Endothelial cell of umbilical vein (primary cell): Measurements from ENCODE around the gene SGK1. TPM values are rescaled to one million over a fixed set of nuclear protein-coding genes. Genes with fewer than 3 reads are reported as not detected.
"Not testable (repeated sequence)": the region's sequence is repeated elsewhere in the genome, so short reads cannot be mapped to it uniquely, and the experiment has no call there.

Experiments used
- BruUV-seq: library from RNA; stranded (reverse); fragments of 400-500 nt; replicated peaks from 2 replicates; lab custom pipeline; 2021; lab: Mats Ljungman, UMichigan
- CTCF ChIA-PET: fragments of 300-600, 350-600 bp; sonication (Branson Sonifier 250); formaldehyde crosslinking; loops from one replicate; lab custom pipeline; 2021; ENCODE audit warnings: antibody characterized with exemption, inconsistent platforms; lab: Charles Lee
- POLR2A ChIA-PET: fragments of 300-600, 350-600 bp; sonication (Branson Sonifier 250); formaldehyde crosslinking; loops from one replicate; lab custom pipeline; 2021; ENCODE audit warnings: antibody characterized with exemption, inconsistent platforms; lab: Charles Lee
- DNase-seq: peaks from one replicate; pipeline ENCODE4 v3.0.0-alpha.2; 2011; ENCODE audit warnings: low read depth, low spot score
- FAIRE-seq: peaks from 2 replicates; lab custom pipeline; 2011; peaks lifted over from hg19 to GRCh38; lab: Jason Lieb, UNC
- H2AFZ ChIP-seq: 2 replicates; pipeline ENCODE4 v1.6.0; 2012; ENCODE audit warnings: low read depth, low read length, control low read depth, inconsistent platforms
- H3K27ac ChIP-seq: 2 replicates; pipeline ENCODE4 v1.5.1; 2011; ENCODE audit warnings: low read depth, mild to moderate bottlenecking, control low read depth, low read length, moderate library complexity; ENCODE audit not compliant: insufficient read depth
- H3K27me3 ChIP-seq, 2 experiments: 2 replicates each; pipeline versions ENCODE4 v1.6.0 to v1.6.1; 2011; ENCODE audit warnings: low read length in 2 of 2, mixed read lengths in 1 of 2; ENCODE audit not compliant: control insufficient read depth in 2 of 2, insufficient read depth in 2 of 2
- H3K36me3 ChIP-seq, 2 experiments: 2 replicates in 1 of 2; 3 replicates in 1 of 2; pipeline ENCODE4 v1.5.1; 2011; ENCODE audit warnings: low read length in 2 of 2, mild to moderate bottlenecking in 1 of 2, moderate library complexity in 1 of 2; ENCODE audit not compliant: control insufficient read depth in 2 of 2, insufficient read depth in 2 of 2; ENCODE audit errors: extremely low read depth in 1 of 2
- H3K4me1 ChIP-seq: 3 replicates; pipeline ENCODE4 v1.5.1; 2011; ENCODE audit warnings: mild to moderate bottlenecking, low read length; ENCODE audit not compliant: control insufficient read depth, insufficient read depth; ENCODE audit errors: extremely low read depth
- H3K4me2 ChIP-seq: 2 replicates; pipeline ENCODE4 v1.6.1; 2011; ENCODE audit warnings: low read length, control low read depth, mixed read lengths; ENCODE audit not compliant: insufficient read depth
- H3K4me3 ChIP-seq, 3 experiments: fragments of 200-600 bp in 1 of 3; sonication (generic), shearing (Covaris generic) in 1 of 3; replicated peaks in 1 of 3; 2 replicates each; pipeline ENCODE4 v1.5.1; 2011 to 2016; ENCODE audit warnings: control low read depth in 3 of 3, low read length in 3 of 3, mild to moderate bottlenecking in 2 of 3, inconsistent platforms in 1 of 3, low read depth in 1 of 3, moderate library complexity in 1 of 3; ENCODE audit not compliant: insufficient read depth in 1 of 3
- H3K79me2 ChIP-seq: 2 replicates; pipeline ENCODE4 v1.6.0; 2012; ENCODE audit warnings: low read length, inconsistent platforms; ENCODE audit not compliant: control insufficient read depth, insufficient read depth
- H3K9ac ChIP-seq: replicated peaks from 2 replicates; pipeline ENCODE3; 2011; ENCODE audit warnings: low read length, control low read depth; ENCODE audit not compliant: insufficient read depth; ENCODE audit errors: extremely low read depth
- H3K9me1 ChIP-seq: replicated peaks from 3 replicates; pipeline ENCODE4 v1.6.0; 2011; ENCODE audit warnings: mild to moderate bottlenecking, low read length; ENCODE audit not compliant: control insufficient read depth, insufficient read depth; ENCODE audit errors: extremely low read depth
- H3K9me3 ChIP-seq: replicated peaks from 2 replicates; pipeline ENCODE4 v1.5.1; 2012; ENCODE audit warnings: low read length, inconsistent platforms; ENCODE audit not compliant: control insufficient read depth, insufficient read depth
- H4K20me1 ChIP-seq: replicated peaks from 2 replicates; pipeline ENCODE3; 2011; ENCODE audit warnings: mild to moderate bottlenecking, low read length; ENCODE audit not compliant: control insufficient read depth, insufficient read depth; ENCODE audit errors: extremely low read depth
- EZH2 ChIP-seq: IDR thresholded peaks from 2 replicates; pipeline ENCODE4 v1.6.1; 2012; ENCODE audit warnings: borderline replicate concordance, low read depth, mild to moderate bottlenecking, moderate library complexity, low read length, inconsistent platforms; ENCODE audit not compliant: severe bottlenecking
- FOS ChIP-seq: IDR thresholded peaks from 2 replicates; pipeline ENCODE4 v1.6.1; 2011; ENCODE audit warnings: mild to moderate bottlenecking, low read length, moderate library complexity, borderline replicate concordance; ENCODE audit not compliant: insufficient read depth
- GATA2 ChIP-seq: IDR thresholded peaks from 2 replicates; pipeline ENCODE4 v1.7.0; 2011; ENCODE audit warnings: low read depth, mild to moderate bottlenecking, moderate library complexity, mixed read lengths, low read length; ENCODE audit not compliant: insufficient read length, insufficient read depth
- JUN ChIP-seq: IDR thresholded peaks from 2 replicates; pipeline ENCODE4 v1.6.1; 2011; ENCODE audit warnings: borderline replicate concordance, low read depth; ENCODE audit not compliant: insufficient read length, insufficient read depth
- MYC ChIP-seq: IDR thresholded peaks from one replicate; pipeline ENCODE4 v1.6.1; 2011; ENCODE audit warnings: mild to moderate bottlenecking, low read depth, low read length
- POLR2A ChIP-seq: IDR thresholded peaks from 2 replicates; pipeline ENCODE4 v1.6.1; 2012; ENCODE audit warnings: low read depth, mild to moderate bottlenecking, control low read depth, low read length
- POLR2AphosphoS5 ChIP-seq: IDR thresholded peaks from 2 replicates; pipeline ENCODE4 v1.6.1; 2012; ENCODE audit warnings: low read depth, mild to moderate bottlenecking, control low read depth, low read length, moderate library complexity; ENCODE audit not compliant: insufficient read depth
- dilution Hi-C: fragments of 300-500 bp; cut with MboI; formaldehyde crosslinking; loops from one replicate; pipeline ENCODE4 v1.15.0; 2019; ENCODE audit warnings: low sequenced_read_pairs; ENCODE audit not compliant: extremely low pct_ligation_motif_present
- intact Hi-C: fragments of 100-400 bp; cut with micrococcal nuclease; formaldehyde crosslinking; loops from one replicate; pipeline ENCODE4 v1.10.0; 2022
- polyA plus RNA-seq, 4 experiments: library from polyadenylated mRNA; depleted of rRNA in 3 of 4; stranded (reverse) in 3 of 4; unstranded in 1 of 4; fragments of >200 nt; gene quantifications; 2 replicates each; pipeline versions ENCODE4 v1.2.1 to v1.2.3, GENCODE V29; 2011 to 2012; ENCODE audit warnings: missing spikeins in 1 of 4
- total RNA-seq: library from RNA; stranded (reverse); gene quantifications from 2 replicates; pipeline ENCODE4 v1.2.3, GENCODE V29; 2021
- TF ChIP-seq, protein P1 (sequence below): IDR thresholded peaks from 2 replicates; pipeline ENCODE4 v1.6.1; 2011; ENCODE audit not compliant: insufficient read depth, insufficient read length
- TF ChIP-seq, protein P2 (sequence below), 2 donors: IDR thresholded peaks; 1 replicate in 1 of 2; 2 replicates in 1 of 2; pipeline ENCODE4 v1.5.1; 2011; ENCODE audit warnings: low read length in 2 of 2, mild to moderate bottlenecking in 2 of 2, moderate library complexity in 2 of 2, control low read depth in 1 of 2, inconsistent platforms in 1 of 2, low read depth in 1 of 2; ENCODE audit not compliant: insufficient read depth in 1 of 2; ENCODE audit errors: extremely low read depth in 1 of 2

SGK1 gene
- total and polyA plus RNA-seq, 2 donors (not counting 3 experiments of a cell fraction or from before 2014, with no cell fraction given), result 121 to 128 TPM

DNA sequence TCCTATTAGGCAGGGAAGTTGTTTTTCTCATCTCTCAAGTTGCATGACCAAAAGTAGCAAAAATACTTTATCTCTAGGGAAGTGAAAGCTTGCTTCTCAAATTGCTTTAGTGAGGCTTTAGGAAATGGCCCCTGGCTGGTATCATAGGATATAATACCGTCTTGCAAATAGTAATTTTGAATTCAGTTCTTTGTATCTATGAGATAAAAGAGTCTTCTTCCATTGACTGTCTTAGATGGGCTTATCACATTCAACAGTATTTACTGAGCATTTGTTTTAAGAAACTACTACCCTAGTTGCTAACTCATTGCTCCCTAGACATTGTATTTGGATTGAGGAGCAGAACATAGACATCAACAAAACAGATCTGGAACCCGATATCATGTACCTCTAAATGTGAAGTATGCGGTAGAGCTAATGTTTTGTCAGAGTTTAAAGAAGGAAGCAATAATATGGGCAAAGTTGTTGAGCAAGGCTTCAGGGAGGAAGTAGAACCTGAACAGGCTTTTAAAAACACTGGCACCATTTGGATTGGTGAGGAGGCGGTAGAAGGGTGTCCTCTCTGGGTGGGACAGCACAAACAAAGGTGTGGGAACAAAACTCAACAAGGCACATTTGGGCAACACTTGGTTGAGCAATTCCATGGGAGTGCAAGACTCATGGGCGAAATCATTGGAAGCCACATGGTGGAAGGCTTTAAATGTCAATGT lies 101.5 kb downstream of the SGK1 start:
- H3K36me3 ChIP-seq, result no peaks in the 10 kb centered on the region
- no peak for FAIRE-seq
- dilution Hi-C loops (no loop called here), intact Hi-C loops (no loop called here)
- POLR2A ChIA-PET, result no interaction called here
- DNase-seq, result no peak
- H2AFZ ChIP-seq, result no peak overlapping the region
- H3K27ac ChIP-seq, result no peak overlapping the region
- no peaks in the 10 kb centered on the region for H4K20me1 ChIP-seq
- H3K9ac ChIP-seq, result no peak overlapping the region
- CTCF ChIA-PET, result no interaction called here
- no peaks in the 10 kb centered on the region for H3K4me1 ChIP-seq
- no peaks in the 10 kb centered on the region for H3K9me3 ChIP-seq
- no peaks in the 10 kb centered on the region for H3K27me3 ChIP-seq
- H3K4me3 ChIP-seq, result no peak overlapping the region
- TF ChIP-seq GATA2 (no peak), EZH2 (no peak), POLR2A (no peak), POLR2AphosphoS5 (no peak), JUN (no peak), FOS (no peak), MYC (no peak)
- TF ChIP-seq, protein P1, sequence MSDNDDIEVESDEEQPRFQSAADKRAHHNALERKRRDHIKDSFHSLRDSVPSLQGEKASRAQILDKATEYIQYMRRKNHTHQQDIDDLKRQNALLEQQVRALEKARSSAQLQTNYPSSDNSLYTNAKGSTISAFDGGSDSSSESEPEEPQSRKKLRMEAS, result no peak
- TF ChIP-seq, protein P2, sequence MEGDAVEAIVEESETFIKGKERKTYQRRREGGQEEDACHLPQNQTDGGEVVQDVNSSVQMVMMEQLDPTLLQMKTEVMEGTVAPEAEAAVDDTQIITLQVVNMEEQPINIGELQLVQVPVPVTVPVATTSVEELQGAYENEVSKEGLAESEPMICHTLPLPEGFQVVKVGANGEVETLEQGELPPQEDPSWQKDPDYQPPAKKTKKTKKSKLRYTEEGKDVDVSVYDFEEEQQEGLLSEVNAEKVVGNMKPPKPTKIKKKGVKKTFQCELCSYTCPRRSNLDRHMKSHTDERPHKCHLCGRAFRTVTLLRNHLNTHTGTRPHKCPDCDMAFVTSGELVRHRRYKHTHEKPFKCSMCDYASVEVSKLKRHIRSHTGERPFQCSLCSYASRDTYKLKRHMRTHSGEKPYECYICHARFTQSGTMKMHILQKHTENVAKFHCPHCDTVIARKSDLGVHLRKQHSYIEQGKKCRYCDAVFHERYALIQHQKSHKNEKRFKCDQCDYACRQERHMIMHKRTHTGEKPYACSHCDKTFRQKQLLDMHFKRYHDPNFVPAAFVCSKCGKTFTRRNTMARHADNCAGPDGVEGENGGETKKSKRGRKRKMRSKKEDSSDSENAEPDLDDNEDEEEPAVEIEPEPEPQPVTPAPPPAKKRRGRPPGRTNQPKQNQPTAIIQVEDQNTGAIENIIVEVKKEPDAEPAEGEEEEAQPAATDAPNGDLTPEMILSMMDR (IDR thresholded peaks at IDR 0.05; ENCODE audit: extremely low read depth in 1 of 2, insufficient read depth in 1 of 2, low read depth in 1 of 2, low read length in 2 of 2), result no peak
- BruUV-seq, result no TSS peak
- H3K79me2 ChIP-seq, result no peaks in the 10 kb centered on the region
- H3K9me1 ChIP-seq, result no peaks in the 10 kb centered on the region
- H3K4me2 ChIP-seq, result no peak overlapping the region

DNA sequence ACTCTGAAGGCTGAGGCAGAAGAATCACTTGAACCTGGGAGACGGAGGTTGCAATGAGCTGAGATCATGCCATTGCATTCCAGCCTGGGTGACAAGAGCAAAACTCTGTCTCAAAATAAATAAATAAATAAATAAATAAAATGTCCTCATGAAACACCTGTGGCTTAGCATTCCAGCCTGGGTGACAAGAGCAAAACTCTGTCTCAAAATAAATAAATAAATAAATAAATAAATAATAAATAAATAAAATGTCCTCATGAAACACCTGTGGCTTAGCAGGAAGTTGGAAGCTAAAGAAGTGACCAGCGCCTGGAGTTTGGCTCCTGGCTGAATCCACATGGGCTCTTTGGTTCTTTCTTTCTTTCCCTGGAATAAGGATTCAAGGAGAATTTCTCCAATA lies 104.5 kb downstream of the SGK1 start:
- DNase-seq, H3K9ac ChIP-seq, intact Hi-C loops, H3K9me3 ChIP-seq, H3K36me3 ChIP-seq, H3K4me3 ChIP-seq, H3K4me1 ChIP-seq, dilution Hi-C loops, H3K79me2 ChIP-seq, H3K27me3 ChIP-seq, H2AFZ ChIP-seq, POLR2A ChIA-PET, H3K4me2 ChIP-seq, FAIRE-seq, H3K9me1 ChIP-seq, H4K20me1 ChIP-seq, BruUV-seq, H3K27ac ChIP-seq: not testable (repeated sequence)
- CTCF ChIA-PET, result interaction anchor here (1.0 to 1.5 kb wide), 3 partner anchors 9 to 610 kb away, joined by 3 to 4 read pairs (median 3); no protein-coding TSS in a partner anchor
